Measurements from ENCODE around the gene SMIM32. TPM values are rescaled to one million over a fixed set of nuclear protein-coding genes. Genes with fewer than 3 reads are reported as not detected.

The SMIM32 gene
- polyA plus RNA-seq, 5 donors: 0.25 to 0.50 (median 0.34) TPM

Other genes starting within 250 kb of the SMIM32 start
- gene LECT2, start 238.2 kb downstream of the SMIM32 start, polyA plus RNA-seq (ENCODE audit: insufficient read depth in 1 of 5, insufficient read length in 5 of 5, low replicate concordance in 1 of 5): 1 to 10 TPM in 2 of 5 donors, under 1 TPM in 3; 0.58 to 1.7 (median 0.98) TPM
- gene TGFBI, start 164.2 kb downstream of the SMIM32 start, polyA plus RNA-seq (ENCODE audit: insufficient read depth in 1 of 5, insufficient read length in 5 of 5, low replicate concordance in 1 of 5): 100 to 1,000 TPM; 126 to 164 (median 135) TPM
- 10 to 100 TPM; 50.9 to 84.8 (median 73.4) TPM for gene SMAD5, start 60.3 kb downstream of the SMIM32 start, polyA plus RNA-seq (ENCODE audit: insufficient read depth in 1 of 5, insufficient read length in 5 of 5, low replicate concordance in 1 of 5)
- gene TRPC7, start 172.4 kb upstream of the SMIM32 start, polyA plus RNA-seq (ENCODE audit: insufficient read depth in 1 of 5, insufficient read length in 5 of 5, low replicate concordance in 1 of 5): not detected